Measurements from ENCODE around the gene NEK6.

GRCh38 chr9:124339603-124340146, 81.9 kb downstream of the NEK6 start:
- TF ChIP-seq RAD51 (IDR thresholded peaks at IDR 0.05; ENCODE audit: borderline replicate concordance, low read depth) = no peak
- TF ChIP-seq NR1H2 (CRISPR knock-in tag; IDR thresholded peaks at IDR 0.05) = no peak

Measured in K562 (cell line).